Measurements from ENCODE around the gene MACF1. TPM values are rescaled to one million over a fixed set of nuclear protein-coding genes. Genes with fewer than 3 reads are reported as not detected.
"Not testable (repeated sequence)": the region's sequence is repeated elsewhere in the genome, so short reads cannot be mapped to it uniquely, and the experiment has no call there.

Gene MACF1
- total RNA-seq: 100 to 1,000 TPM; 187 to 436 (median 261) TPM

GRCh38 chr1:39204441-39205081 lies at the start of gene MACF1:
TSS of gene MACF1 (plus strand) at chr1:39204695. CDS start at chr1:39205023, 328 bp downstream.
- Histone ChIP-seq H3K27me3 (no peaks in the 10 kb centered on the region), H3K27ac (peak within 1 kb of the TSS; percentile 71 to 95 (median 88)), H3K4me3 (peak within 1 kb of the TSS; percentile 20 to 42 (median 34)), H3K36me3 (no peaks in the 10 kb centered on the region), H3K9me3 (no peaks in the 10 kb centered on the region), H3K4me1 (peaks cover 0 to 8% (median 2%) of the 10 kb centered on the region in 4 donors)
- DNase-seq: peak in 2 of 3 donors; percentile 48 to 69
- TF ChIP-seq CTCF (IDR thresholded peaks at IDR 0.05) (peak in 4 of 6 experiments; percentile 8 to 36 (median 22)), POLR2A (IDR thresholded peaks at IDR 0.05) (no peak)

GRCh38 chr1:39157304-39157703 lies 47.2 kb upstream of the MACF1 start:
- H3K9me3 ChIP-seq: no peaks in the 10 kb centered on the region
- peaks cover 0 to 43% (median 1%) of the 10 kb centered on the region in 4 donors for H3K4me1 ChIP-seq
- no peaks in the 10 kb centered on the region for H3K27me3 ChIP-seq
- no peak for TF ChIP-seq CTCF (IDR thresholded peaks at IDR 0.05)
- TF ChIP-seq POLR2A (IDR thresholded peaks at IDR 0.05): no peak
- H3K36me3 ChIP-seq: no peaks in the 10 kb centered on the region
- DNase-seq: no peak
- H3K27ac ChIP-seq: peak overlapping the region in 2 of 4 donors; percentile 15 to 84
- H3K4me3 ChIP-seq: no peak overlapping the region

GRCh38 chr1:39158327-39159086 lies 46.0 kb upstream of the MACF1 start:
- H3K9me3 ChIP-seq: no peaks in the 10 kb centered on the region
- peak overlapping the region in 3 of 4 donors; percentile 14 to 46 (median 41) for H3K4me3 ChIP-seq
- no peaks in the 10 kb centered on the region for H3K27me3 ChIP-seq
- peak in 2 of 3 donors; percentile 78 to 88 for DNase-seq
- H3K27ac ChIP-seq: peak overlapping the region in 3 of 4 donors; percentile 74 to 87 (median 84)
- no peaks in the 10 kb centered on the region for H3K36me3 ChIP-seq
- peaks cover 0 to 38% (median 1%) of the 10 kb centered on the region in 4 donors for H3K4me1 ChIP-seq
- peak in 1 of 2 donors; percentile 46 for TF ChIP-seq POLR2A (IDR thresholded peaks at IDR 0.05)
- no peak for TF ChIP-seq CTCF (IDR thresholded peaks at IDR 0.05)

GRCh38 chr1:39159224-39160036 lies 45.1 kb upstream of the MACF1 start:
- DNase-seq: peak in 1 of 3 donors; percentile 48
- H3K4me1 ChIP-seq: peaks cover 0 to 33% (median 1%) of the 10 kb centered on the region in 4 donors
- H3K36me3 ChIP-seq: no peaks in the 10 kb centered on the region
- no peaks in the 10 kb centered on the region for H3K9me3 ChIP-seq
- H3K27me3 ChIP-seq: no peaks in the 10 kb centered on the region
- peak overlapping the region in 2 of 4 donors; percentile 41 to 46 for H3K4me3 ChIP-seq
- TF ChIP-seq CTCF (IDR thresholded peaks at IDR 0.05) (no peak), POLR2A (IDR thresholded peaks at IDR 0.05) (no peak)
- peak overlapping the region in 3 of 4 donors; percentile 65 to 87 (median 84) for H3K27ac ChIP-seq

- Histone ChIP-seq H3K9me3 (no peaks in the 10 kb centered on the region), H3K27me3 (no peaks in the 10 kb centered on the region), H3K4me3 (no peak overlapping the region), H3K4me1 (peaks cover 0 to 31% (median 1%) of the 10 kb centered on the region in 4 donors), H3K27ac (no peak overlapping the region), H3K36me3 (no peaks in the 10 kb centered on the region)
- DNase-seq: no peak
- no peak for TF ChIP-seq POLR2A (IDR thresholded peaks at IDR 0.05)
- TF ChIP-seq CTCF (IDR thresholded peaks at IDR 0.05): no peak
Measured at GRCh38 chr1:39160703-39161102, 43.8 kb upstream of the MACF1 start.

- not testable (repeated sequence) for H3K36me3 ChIP-seq, DNase-seq, H3K4me3 ChIP-seq, H3K27ac ChIP-seq, H3K9me3 ChIP-seq, H3K27me3 ChIP-seq
- H3K4me1 ChIP-seq: peaks cover 0 to 31% (median 1%) of the 10 kb centered on the region in 4 donors
Measured at GRCh38 chr1:39161811-39162210, 42.7 kb upstream of the MACF1 start.
